GM19099 (cell line): Measurements from ENCODE around the gene SLC16A11.

ENCODE experiments used
- POLR2A ChIP-seq: IDR thresholded peaks from 3 replicates; pipeline ENCODE4 v1.6.1; 2011; ENCODE audit warnings: low read depth; ENCODE audit not compliant: insufficient read length; ENCODE audit errors: extremely low read depth

The SLC16A11 gene

GRCh38 chr17:7035591-7036368 lies 8.1 kb downstream of the SLC16A11 start, which contains the start of gene SLC16A13:
SLC16A13 (plus strand) TSS chr17:7036015; CDS start chr17:7036383, 368 bp downstream.
- TF ChIP-seq POLR2A: peak; percentile 96

GRCh38 chr17:7034955-7035590 lies 8.8 kb downstream of the SLC16A11 start:
- TF ChIP-seq POLR2A: no peak

DNA sequence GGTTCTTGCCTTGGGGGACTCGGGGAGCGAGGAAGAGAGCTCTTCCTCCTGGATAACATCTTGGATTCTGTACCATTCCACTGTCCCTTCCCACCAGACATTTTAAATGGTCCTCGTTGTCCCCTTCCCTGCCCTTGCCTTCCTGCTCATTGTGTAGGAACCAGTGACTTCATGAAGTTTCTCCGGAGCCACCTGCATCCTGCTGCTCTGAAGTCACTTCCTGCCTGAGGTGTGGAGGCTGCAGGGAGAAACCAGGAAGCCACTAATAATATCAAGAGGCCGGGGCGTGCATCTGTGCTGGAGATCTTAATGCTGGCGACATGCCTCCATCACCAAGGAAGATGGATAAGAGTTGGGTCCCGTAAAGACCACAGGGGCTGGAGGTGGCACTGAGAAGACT lies 14.2 kb downstream of the SLC16A11 start:
- TF ChIP-seq POLR2A: peak; percentile 25

DNA sequence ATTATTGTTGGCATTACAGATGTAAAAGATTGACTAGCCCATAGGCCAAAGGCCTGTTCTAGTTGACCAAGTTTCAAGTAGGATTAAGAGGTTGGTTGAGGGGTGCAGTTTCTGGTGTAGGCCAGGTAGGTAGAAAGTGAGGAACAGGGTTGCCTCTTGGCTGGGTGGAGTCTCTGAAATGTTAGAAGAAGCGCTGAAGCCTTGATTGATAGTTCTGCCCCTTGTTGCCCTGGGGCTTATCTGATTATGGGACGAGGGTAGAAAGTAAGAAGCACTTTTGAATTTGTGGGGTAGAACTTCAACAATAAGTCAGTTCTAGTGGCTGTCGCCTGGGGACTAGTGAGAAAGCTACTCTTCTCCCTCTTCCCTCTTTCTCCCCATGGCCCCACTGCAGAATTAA lies 14.8 kb downstream of the SLC16A11 start:
- TF ChIP-seq POLR2A: no peak

DNA sequence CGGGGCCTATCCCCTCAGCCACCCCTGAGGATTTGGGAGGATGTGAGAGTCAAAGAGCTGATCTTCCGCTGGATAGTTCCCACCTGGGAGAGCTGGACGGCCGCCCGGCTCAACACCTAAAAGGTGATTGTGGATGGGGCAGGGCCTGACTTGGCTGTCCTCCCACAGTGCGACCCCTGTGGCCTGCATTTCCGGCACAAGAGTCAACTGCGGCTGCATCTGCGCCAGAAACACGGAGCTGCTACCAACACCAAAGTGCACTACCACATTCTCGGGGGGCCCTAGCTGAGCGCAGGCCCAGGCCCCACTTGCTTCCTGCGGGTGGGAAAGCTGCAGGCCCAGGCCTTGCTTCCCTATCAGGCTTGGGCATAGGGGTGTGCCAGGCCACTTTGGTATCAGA lies 16.6 kb downstream of the SLC16A11 start:
- TF ChIP-seq POLR2A: no peak

DNA sequence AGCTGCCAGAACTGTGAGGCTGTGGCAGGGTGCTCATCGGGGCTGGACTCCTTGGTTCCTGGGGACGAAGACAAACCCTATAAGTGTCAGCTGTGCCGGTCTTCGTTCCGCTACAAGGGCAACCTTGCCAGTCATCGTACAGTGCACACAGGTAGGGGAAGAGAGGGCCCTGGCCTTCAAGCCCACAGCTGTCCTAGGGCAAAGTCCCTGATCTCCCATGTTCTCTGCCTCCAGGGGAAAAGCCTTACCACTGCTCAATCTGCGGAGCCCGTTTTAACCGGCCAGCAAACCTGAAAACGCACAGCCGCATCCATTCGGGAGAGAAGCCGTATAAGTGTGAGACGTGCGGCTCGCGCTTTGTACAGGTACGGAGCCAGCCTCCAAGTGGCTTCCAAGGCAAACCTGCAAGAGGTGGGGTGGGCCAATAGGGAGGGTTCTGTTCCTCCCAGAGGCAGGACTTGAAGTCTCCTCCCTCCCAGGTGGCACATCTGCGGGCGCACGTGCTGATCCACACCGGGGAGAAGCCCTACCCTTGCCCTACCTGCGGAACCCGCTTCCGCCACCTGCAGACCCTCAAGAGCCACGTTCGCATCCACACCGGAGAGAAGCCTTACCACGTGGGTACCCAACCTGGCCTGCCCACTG lies 17.3 kb downstream of the SLC16A11 start:
- TF ChIP-seq POLR2A: no peak

- no peak for TF ChIP-seq POLR2A
Observed at GRCh38 chr17:7025245-7025644, 18.6 kb downstream of the SLC16A11 start.

DNA sequence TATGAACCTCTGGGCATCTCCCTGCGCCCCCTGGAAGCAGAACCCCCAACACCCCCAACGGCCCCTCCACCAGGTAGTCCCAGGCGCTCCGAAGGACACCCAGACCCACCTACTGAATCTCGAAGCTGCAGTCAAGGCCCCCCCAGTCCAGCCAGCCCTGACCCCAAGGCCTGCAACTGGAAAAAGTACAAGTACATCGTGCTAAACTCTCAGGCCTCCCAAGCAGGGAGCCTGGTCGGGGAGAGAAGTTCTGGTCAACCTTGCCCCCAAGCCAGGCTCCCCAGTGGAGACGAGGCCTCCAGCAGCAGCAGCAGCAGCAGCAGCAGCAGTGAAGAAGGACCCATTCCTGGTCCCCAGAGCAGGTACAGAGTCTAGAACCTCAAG lies 19.5 kb downstream of the SLC16A11 start:
- TF ChIP-seq POLR2A: no peak

DNA sequence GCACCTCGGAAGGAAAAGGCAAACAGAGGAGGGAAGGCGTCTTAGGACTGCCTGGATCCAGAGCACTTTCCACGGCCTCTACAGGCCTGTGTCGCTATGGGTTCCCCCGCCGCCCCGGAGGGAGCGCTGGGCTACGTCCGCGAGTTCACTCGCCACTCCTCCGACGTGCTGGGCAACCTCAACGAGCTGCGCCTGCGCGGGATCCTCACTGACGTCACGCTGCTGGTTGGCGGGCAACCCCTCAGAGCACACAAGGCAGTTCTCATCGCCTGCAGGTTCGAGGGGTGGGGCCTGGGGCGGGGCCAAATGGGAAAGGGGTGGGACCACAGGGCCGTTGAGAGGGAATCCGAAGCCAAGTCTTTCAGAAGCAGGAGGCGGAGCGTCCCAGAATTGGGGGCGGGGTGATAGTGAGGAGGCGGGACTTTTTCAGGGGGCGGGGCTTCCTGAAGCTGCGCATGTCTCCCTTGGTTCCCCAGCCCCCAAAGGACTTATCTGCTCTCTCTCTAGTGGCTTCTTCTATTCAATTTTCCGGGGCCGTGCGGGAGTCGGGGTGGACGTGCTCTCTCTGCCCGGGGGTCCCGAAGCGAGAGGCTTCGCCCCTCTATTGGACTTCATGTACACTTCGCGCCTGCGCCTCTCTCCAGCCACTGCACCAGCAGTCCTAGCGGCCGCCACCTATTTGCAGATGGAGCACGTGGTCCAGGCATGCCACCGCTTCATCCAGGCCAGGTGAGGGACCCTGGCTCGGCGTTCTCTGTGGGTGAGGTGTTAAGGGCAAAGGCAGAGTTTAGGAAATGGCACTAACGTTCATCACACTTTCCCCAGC lies 20.1 kb downstream of the SLC16A11 start:
- no peak for TF ChIP-seq POLR2A

DNA sequence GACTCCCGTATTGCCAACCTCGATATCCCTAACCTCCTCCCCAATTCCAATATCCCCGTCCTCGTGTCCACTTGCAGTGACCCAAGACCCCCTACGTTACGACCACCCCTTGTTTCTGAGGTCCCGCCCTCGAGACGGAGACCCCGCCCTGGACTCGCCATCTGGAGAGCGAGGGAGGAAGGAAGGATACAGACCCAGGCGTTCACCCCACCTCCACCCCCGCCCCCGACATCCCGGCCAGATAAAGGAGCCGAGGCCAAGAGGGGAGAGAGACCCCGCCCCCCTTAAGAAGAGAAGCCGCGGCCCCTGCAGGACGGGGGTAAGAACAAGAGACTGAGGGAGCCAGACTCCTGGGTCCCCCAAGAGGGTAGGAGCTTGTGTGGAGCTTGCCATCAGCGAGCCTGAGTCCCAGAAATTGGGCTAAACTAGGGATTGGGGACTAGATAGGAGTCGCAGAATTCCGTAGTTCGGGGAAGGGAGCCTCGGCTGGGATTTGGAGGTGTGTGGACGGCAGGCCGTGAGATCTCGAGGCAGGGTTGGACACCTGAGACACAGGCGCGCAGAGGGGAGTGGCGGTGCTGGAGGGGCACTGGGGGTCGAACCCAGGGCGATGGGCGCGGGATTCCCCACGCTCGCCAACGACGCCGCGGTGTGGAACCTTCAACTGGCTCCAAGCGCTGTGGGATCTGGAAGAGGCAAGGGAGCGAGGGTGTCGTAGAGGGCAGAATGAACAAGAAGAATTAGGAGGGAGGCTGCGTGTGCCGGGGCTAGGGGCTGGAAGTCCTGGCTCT lies 20.9 kb downstream of the SLC16A11 start, which contains the start of gene BCL6B:
Gene BCL6B, plus strand, starts transcription at position 270 of the 791 bp plus-strand sequence. CDS start 622 bp downstream, outside the sequence.
- TF ChIP-seq POLR2A: no peak

DNA sequence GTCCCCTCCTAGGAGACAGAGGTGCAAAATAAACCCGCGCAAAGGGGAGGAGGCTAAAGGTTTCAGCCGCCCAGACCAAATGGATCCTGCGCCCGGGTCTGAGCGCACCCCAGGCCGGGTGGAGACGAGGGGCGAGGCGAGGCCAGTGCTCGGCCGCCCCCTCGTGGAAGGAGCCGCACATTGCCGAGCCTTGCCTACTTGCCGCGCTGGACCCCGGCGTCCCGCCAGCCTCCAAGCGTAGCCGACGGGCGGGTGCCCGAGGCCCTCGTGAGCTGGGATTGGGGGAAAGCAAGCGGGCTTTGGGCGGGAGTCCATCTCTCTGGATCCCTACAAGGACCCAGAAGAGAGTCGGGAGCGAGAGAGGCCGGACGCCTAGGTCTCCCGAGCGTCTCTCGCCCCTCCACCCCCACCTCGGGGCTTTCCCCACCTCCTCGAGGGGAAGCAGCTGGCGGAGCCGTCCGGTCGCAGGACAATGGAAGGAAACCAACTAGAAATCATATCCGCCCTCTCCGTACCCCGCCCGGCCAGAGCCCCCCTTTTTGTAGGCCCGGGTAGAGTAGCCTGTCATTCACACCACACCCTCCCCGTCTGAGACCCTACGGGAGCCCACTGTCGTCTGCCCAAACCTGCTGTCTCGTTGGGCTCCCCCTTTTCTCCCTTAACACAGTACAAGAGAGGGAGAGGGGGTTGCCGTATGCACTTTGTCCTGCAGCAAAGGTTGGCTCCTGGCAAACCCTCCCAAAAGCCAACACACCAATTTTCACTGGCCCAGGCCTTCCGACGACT lies 21.7 kb downstream of the SLC16A11 start:
- TF ChIP-seq POLR2A: peak; percentile 12

- TF ChIP-seq POLR2A: no peak
Observed at GRCh38 chr17:7020894-7021664, 22.8 kb downstream of the SLC16A11 start.
